CD4-positive, alpha-beta T cell treated with Interleukin-17A for 1 hour (primary cell): Measurements from ENCODE around the gene GRIA4.
"Not testable (repeated sequence)": the region's sequence is repeated elsewhere in the genome, so short reads cannot be mapped to it uniquely, and the experiment has no call there.

ENCODE experiments used
- DNase-seq: peaks from one replicate; pipeline ENCODE4 v3.0.0-alpha.2; 2020

The GRIA4 gene

GRCh38 chr11:105935791-105936190, 325.9 kb downstream of the GRIA4 start:
- DNase-seq = no peak

DNA sequence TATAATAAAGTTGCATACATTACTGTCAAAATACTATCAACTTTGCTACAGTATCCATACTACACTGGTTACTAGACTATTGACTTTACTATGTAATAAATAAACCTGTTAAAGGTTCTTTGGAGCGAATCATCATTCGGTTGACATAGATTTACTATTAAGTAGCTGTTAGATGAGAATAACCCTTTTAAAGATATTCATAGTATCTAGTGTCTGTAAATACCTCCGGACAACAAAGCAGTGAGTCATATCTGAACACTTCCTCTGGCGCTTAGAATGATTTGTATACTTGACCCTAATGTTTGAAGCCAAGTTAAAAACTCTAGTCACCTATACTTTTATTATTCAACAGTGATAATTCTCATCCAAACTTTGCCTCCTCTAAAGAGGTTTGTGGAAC, 327.5 kb downstream of the GRIA4 start:
- no peak for DNase-seq

GRCh38 chr11:105937738-105938137, 327.9 kb downstream of the GRIA4 start:
- DNase-seq = no peak

- DNase-seq = no peak
Observed at GRCh38 chr11:105942921-105943320, 333.0 kb downstream of the GRIA4 start.

GRCh38 chr11:105948918-105949590, 339.2 kb downstream of the GRIA4 start:
- DNase-seq = no peak

DNA sequence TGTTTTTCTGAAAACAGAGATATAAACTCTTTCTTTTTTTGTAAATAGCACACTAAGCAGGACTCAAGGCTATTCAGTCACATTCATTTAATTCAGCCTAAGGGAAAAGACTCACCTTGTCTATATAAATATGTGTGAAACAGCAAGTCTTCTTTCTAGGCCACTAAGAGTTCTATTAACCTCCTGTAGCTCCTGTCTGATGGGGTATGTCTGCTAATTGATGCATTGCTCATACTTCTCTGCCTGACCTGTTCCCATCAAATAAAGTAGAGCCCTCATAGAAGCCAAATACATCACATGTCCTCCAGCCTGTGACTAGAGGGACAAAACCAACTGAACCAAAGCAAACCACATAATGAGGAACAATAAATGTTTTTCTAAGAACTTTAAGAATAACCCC, 344.0 kb downstream of the GRIA4 start:
- DNase-seq = no peak

DNA sequence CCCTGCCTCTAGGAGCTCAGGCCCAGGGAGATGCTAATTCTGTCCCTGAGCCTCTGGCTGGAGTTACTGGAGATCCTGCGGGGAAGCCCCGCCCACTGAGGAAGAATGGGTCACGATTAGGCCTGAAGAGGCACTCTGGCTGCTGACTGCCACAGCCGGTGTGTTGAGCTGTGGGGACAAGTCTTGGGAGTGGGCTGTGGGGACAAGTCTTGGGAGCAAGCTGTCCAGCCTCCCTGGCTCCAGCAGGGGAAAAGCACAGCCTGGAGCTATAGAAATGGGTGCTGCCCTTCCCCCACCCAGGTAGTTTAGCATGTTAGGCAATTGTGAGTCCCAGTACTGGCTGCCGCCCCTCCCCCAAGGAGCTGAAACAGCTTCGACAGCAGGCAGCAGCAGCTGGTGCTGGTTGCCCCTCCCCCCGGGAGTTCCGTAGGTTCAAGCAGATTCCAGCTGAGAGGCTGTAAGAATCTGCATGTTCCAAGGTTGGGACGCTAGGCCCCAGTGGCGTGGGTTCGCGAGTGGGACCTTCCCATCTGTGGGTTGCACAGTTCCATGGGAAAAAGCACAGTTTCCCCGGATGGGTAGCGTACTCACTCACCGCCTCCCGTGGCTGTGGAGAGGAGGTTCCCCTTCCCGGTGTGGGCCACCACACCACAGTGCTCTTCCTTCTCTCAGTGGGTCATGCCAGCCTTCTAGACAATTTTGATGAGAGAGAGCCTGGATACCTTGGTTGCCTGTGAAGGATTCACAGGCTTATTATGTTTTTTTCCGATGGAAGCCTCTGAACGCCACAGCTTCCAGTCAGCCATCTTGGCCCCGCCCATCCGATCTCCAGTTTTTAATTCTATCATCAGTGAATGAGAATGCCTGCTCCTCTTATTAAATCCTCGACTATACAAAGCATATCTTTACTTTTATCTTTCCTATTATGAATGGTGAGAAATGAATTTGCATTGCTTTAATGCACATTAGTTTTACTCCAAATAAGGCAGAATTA, 350.7 kb downstream of the GRIA4 start:
- DNase-seq = no peak

- DNase-seq = no peak
Observed at GRCh38 chr11:105968021-105968697, 358.3 kb downstream of the GRIA4 start.

DNA sequence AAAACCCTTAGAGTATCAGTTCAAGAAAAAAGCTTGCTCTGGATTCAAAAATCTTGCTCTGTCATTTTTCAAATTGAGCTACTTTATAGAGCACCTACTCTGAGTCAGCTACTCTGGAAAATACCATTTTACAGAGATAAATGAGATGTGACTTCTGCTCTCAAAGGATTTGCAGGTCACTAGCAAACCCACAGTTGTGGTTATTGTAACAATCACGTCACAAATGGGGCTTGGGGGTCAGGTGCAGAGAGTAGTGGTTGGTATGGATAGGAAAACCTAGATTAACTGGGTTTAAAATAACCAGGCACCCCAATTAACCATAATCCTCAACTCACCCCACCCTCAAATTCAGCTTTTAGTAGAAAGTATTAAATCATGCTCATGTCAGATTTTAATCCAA, 359.9 kb downstream of the GRIA4 start:
- no peak for DNase-seq

GRCh38 chr11:105975128-105975527, 365.3 kb downstream of the GRIA4 start:
- no peak for DNase-seq

GRCh38 chr11:105979997-105980703, 370.3 kb downstream of the GRIA4 start:
- DNase-seq = no peak

- DNase-seq = no peak
Observed at GRCh38 chr11:105986554-105986953, 376.7 kb downstream of the GRIA4 start.

GRCh38 chr11:105988197-105988596, 378.3 kb downstream of the GRIA4 start:
- DNase-seq = no peak

- no peak for DNase-seq
Observed at GRCh38 chr11:105989124-105989523, 379.3 kb downstream of the GRIA4 start.

GRCh38 chr11:105991888-105992287, 382.0 kb downstream of the GRIA4 start:
- no peak for DNase-seq

- no peak for DNase-seq
Observed at GRCh38 chr11:106001304-106002012, 391.6 kb downstream of the GRIA4 start.

GRCh38 chr11:106003094-106003493, 393.2 kb downstream of the GRIA4 start:
- not testable (repeated sequence) for DNase-seq

DNA sequence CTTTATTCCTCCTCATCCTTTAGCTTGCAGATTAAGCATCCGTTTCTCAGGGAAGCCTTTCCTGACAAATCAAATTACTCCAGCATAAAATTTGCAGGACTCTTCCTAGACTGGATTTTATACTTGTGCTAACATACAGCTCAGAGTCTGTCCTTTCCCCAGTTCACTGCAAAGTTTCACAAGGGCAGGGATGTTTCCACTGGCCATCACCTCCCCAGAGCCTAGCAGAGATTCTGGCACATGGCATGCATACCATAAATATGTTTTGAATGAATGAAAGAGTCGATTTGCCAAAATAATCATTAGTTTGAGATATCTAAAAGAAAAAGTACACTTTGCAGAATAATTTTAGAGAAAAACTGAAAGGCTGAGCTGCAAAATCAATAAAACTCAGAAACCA, 401.6 kb downstream of the GRIA4 start:
- DNase-seq = no peak

GRCh38 chr11:106012744-106013143, 402.9 kb downstream of the GRIA4 start:
- DNase-seq = no peak

DNA sequence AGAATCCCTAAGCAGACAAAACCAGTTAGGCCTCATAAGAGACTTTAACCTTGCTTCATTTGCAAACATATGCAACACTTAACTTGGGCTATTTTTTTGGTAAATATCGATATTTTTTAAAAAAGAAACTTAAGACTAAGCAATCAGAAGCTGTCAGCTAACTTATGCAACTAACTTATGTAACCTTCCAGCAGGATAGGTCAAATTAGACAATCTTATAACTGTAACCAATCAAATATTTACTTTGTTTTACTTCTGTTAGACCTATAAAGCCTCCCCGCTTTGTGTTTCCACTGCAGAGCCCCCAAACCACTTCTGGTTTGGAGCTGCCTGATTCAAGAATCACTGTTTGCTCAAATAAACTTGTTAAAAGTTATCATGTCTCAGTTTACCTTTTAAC, 404.2 kb downstream of the GRIA4 start:
- DNase-seq = no peak

DNA sequence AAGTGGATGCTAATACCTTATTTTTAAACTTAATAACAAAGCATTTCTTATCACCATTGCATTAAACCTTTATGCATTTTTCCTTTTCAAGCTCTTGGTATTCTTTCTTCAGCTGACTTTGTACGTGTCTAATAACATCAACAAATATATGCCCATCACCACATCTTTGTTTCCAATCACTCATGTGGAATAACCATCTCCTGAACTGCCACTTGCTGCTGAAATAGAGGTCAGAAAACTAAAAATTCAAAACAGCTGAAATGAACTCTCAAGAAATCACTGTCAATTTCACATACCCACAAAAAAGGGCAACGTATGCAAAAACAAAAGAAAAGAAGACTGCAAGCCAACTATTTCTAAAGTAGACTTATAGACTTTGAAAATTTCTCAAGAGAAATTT, 404.7 kb downstream of the GRIA4 start:
- DNase-seq = no peak

DNA sequence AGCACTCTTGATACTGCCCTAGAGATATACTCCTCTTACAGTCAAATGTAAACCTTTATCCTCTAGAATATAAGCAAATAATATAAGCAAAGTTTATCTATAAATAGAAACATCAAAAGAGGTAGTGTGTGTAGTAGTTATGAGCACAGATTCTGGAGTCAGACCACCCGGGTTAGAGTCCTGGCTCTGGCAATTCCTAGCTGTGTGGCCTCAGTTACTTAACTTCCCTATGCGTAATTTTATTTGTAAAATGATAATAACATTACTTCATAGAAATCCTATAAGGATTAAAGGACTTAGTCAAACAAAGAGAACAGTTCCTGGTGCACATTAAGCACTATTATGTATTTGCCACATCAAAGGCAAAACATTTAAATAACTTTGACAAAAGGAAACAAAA, 405.2 kb downstream of the GRIA4 start:
- DNase-seq = no peak
